DND-41 (cell line): ENCODE measurements around the gene GTPBP4.

ENCODE experiments used
- ATAC-seq: fragments of 200-7000 bp; cut with Tn5 transposase; 3 replicates; pipeline ENCODE4 v1.9.1; 2021; ENCODE audit warnings: low read depth; ENCODE audit not compliant: insufficient read depth
- DNase-seq: peaks from one replicate; pipeline ENCODE4 v3.0.0-alpha.2; 2020
- H2AFZ ChIP-seq: 2 replicates; pipeline ENCODE4 v1.6.0; 2012; ENCODE audit warnings: low read depth, low read length
- H3K27ac ChIP-seq: 2 replicates; pipeline ENCODE4 v1.5.1; 2012; ENCODE audit warnings: low read length, inconsistent platforms
- H3K27me3 ChIP-seq: fragments of 200-600 bp; sonication (generic); 2 replicates; pipeline ENCODE4 v1.6.0; 2012; ENCODE audit warnings: low read length, mild to moderate bottlenecking, inconsistent platforms; ENCODE audit not compliant: insufficient read depth, poor library complexity
- H3K36me3 ChIP-seq: 2 replicates; pipeline ENCODE4 v1.5.1; 2012; ENCODE audit warnings: low read length, inconsistent platforms; ENCODE audit not compliant: insufficient read depth
- H3K4me1 ChIP-seq: 2 replicates; pipeline ENCODE4 v1.5.1; 2012; ENCODE audit warnings: mild to moderate bottlenecking, low read length; ENCODE audit not compliant: insufficient read depth
- H3K4me2 ChIP-seq: 2 replicates; pipeline ENCODE4 v1.6.0; 2012; ENCODE audit warnings: mild to moderate bottlenecking, moderate library complexity, low read length, inconsistent platforms; ENCODE audit not compliant: insufficient read depth
- H3K4me3 ChIP-seq, 2 experiments: fragments of 200-600 bp in 1 of 2; shearing (Covaris generic) in 1 of 2; 2 replicates each; pipeline ENCODE4 v1.5.1; 2012 to 2016; ENCODE audit warnings: inconsistent platforms in 2 of 2, low read length in 2 of 2, mild to moderate bottlenecking in 2 of 2, low read depth in 1 of 2, moderate library complexity in 1 of 2
- H3K79me2 ChIP-seq: 2 replicates; pipeline ENCODE4 v1.6.0; 2012; ENCODE audit warnings: low read length, inconsistent platforms; ENCODE audit not compliant: insufficient read depth
- H3K9ac ChIP-seq: 2 replicates; pipeline ENCODE4 v1.6.0; 2012; ENCODE audit warnings: low read depth, mild to moderate bottlenecking, inconsistent platforms, low read length, moderate library complexity
- H3K9me3 ChIP-seq: 2 replicates; pipeline ENCODE4 v1.5.1; 2012; ENCODE audit warnings: low read length, moderate library complexity, mild to moderate bottlenecking, inconsistent platforms; ENCODE audit not compliant: insufficient read depth, severe bottlenecking
- H4K20me1 ChIP-seq: 2 replicates; pipeline ENCODE4 v1.6.0; 2012; ENCODE audit warnings: low read length; ENCODE audit not compliant: insufficient read depth
- EZH2 ChIP-seq: IDR thresholded peaks from 3 replicates; pipeline ENCODE4 v1.6.1; 2012; ENCODE audit warnings: borderline replicate concordance, low read depth, mild to moderate bottlenecking, moderate library complexity, low read length, inconsistent platforms; ENCODE audit not compliant: severe bottlenecking
- TF ChIP-seq, protein P1 (sequence below): IDR thresholded peaks from 2 replicates; pipeline ENCODE4 v1.5.1; 2012; ENCODE audit warnings: borderline replicate concordance, low read length, moderate library complexity, mild to moderate bottlenecking; ENCODE audit not compliant: poor library complexity, severe bottlenecking; ENCODE audit errors: extremely low read depth

The GTPBP4 gene

DNA sequence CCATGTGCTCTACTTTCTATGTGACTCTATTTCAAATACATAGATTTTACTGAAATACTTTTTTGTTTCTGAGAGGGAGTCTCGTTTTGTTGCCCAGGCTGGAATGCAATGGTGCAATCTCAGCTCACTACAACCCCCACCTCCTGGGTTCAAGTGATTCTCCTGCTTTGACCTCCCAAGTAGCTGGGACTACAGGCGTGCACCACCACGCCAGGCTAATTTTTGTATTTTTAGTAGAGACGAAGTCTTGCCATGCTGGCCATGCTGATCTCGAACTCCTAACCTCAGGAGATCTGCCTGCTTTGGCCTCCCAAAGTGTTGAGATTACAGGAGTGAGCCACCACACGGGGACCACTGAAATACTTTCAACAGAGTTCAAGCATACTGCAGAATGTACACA, 57.2 kb downstream of the GTPBP4 start:
- TF ChIP-seq EZH2 = no peak
- TF ChIP-seq, protein P1, sequence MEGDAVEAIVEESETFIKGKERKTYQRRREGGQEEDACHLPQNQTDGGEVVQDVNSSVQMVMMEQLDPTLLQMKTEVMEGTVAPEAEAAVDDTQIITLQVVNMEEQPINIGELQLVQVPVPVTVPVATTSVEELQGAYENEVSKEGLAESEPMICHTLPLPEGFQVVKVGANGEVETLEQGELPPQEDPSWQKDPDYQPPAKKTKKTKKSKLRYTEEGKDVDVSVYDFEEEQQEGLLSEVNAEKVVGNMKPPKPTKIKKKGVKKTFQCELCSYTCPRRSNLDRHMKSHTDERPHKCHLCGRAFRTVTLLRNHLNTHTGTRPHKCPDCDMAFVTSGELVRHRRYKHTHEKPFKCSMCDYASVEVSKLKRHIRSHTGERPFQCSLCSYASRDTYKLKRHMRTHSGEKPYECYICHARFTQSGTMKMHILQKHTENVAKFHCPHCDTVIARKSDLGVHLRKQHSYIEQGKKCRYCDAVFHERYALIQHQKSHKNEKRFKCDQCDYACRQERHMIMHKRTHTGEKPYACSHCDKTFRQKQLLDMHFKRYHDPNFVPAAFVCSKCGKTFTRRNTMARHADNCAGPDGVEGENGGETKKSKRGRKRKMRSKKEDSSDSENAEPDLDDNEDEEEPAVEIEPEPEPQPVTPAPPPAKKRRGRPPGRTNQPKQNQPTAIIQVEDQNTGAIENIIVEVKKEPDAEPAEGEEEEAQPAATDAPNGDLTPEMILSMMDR = no peak
- H3K27ac ChIP-seq = peak overlapping the region; percentile 28; the same call in 1 of the 2 replicates
- no peaks in the 10 kb centered on the region for H3K9me3 ChIP-seq
- no peaks in the 10 kb centered on the region for H3K27me3 ChIP-seq
- peaks cover 62% of the 10 kb centered on the region for H3K79me2 ChIP-seq
- H3K4me3 ChIP-seq = peak overlapping the region in 1 of 2 experiments; percentile 53; a peak in 1 of 4 replicates
- DNase-seq = no peak
- peak overlapping the region; percentile 53 for H3K4me2 ChIP-seq
- H4K20me1 ChIP-seq = peaks cover 44% of the 10 kb centered on the region
- peak overlapping the region; percentile 10 for H3K9ac ChIP-seq
- no peak overlapping the region for H2AFZ ChIP-seq
- no peak for ATAC-seq
- peaks cover 42% of the 10 kb centered on the region for H3K4me1 ChIP-seq
- peaks cover 67% of the 10 kb centered on the region for H3K36me3 ChIP-seq

DNA sequence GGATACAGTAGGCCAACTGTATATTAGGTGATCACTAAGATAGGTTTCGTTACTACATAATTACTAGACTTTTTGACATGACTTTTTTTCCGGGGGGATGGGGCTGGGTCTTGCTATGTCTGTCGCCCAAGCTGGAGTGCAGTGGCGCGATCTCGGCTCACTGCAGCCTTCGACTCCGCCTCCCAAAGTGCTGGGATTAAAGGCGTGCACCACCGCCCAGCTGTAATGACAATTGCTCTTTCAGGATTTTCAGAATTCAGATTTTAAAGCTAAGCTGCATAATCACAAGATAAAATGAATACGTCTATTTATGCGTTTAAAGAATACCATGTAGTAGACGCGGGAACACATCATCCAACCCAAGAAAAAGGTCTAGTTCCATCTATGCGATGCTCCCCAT, 59.7 kb downstream of the GTPBP4 start:
- Histone ChIP-seq H3K4me1 (peaks cover 67% of the 10 kb centered on the region), H3K9ac (peak overlapping the region; percentile 79), H3K4me3 (peak overlapping the region; percentile 60 to 83), H3K4me2 (peak overlapping the region; percentile 69), H3K79me2 (peaks cover 82% of the 10 kb centered on the region), H3K9me3 (no peaks in the 10 kb centered on the region), H4K20me1 (peaks cover 59% of the 10 kb centered on the region), H3K27me3 (no peaks in the 10 kb centered on the region), H3K27ac (peak overlapping the region; percentile 86), H3K36me3 (peaks cover 68% of the 10 kb centered on the region), H2AFZ (peak overlapping the region; percentile 60)
- ATAC-seq (no peak), DNase-seq (peak; percentile 57)
- no peak for TF ChIP-seq EZH2
- TF ChIP-seq, protein P1 = no peak

DNA sequence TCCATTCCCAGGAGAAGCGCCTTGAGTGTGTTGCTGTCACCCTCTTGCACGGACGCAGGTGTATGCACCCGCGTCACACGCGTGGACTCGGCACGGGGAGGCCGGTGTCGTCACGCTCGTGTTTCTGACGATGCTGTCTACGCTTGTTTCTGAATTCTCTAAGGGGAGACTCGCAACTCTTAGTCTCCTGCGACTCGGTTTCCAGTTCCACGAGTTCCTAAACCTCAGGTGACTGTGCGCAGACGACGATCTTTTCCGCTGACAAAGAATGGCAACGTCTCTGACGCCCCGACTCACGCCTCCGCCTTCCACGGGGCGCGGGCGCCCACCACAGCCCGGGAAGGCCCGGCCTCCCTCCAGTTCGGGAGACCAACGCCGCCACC, 60.1 kb downstream of the GTPBP4 start:
- Histone ChIP-seq H3K36me3 (peaks cover 68% of the 10 kb centered on the region), H4K20me1 (peaks cover 56% of the 10 kb centered on the region), H3K9me3 (no peaks in the 10 kb centered on the region), H3K27ac (peak overlapping the region; percentile 86), H3K4me3 (peak overlapping the region; percentile 60 to 83), H2AFZ (peak overlapping the region; percentile 60), H3K4me2 (peak overlapping the region; percentile 69), H3K27me3 (no peaks in the 10 kb centered on the region), H3K9ac (peak overlapping the region; percentile 79), H3K79me2 (peaks cover 82% of the 10 kb centered on the region), H3K4me1 (peaks cover 68% of the 10 kb centered on the region)
- ATAC-seq (peak; percentile 5; the same call in 2 of the 3 replicates), DNase-seq (no peak)
- TF ChIP-seq, protein P1 = no peak
- no peak for TF ChIP-seq EZH2
